NCI-H524 treated with DMSO at 0.1 percent for 48 hours (cell line): ENCODE data around the gene FNDC3A.

ENCODE experiments used
- DNase-seq: peaks from one replicate; lab custom pipeline; 2025; lab: John Stamatoyannopoulos, UW

The FNDC3A gene

GRCh38 chr13:49216334-49216733 lies 240.6 kb downstream of the FNDC3A start:
- no peak for DNase-seq

- DNase-seq, result no peak
Observed at GRCh38 chr13:49217962-49218492, 242.3 kb downstream of the FNDC3A start.

DNA sequence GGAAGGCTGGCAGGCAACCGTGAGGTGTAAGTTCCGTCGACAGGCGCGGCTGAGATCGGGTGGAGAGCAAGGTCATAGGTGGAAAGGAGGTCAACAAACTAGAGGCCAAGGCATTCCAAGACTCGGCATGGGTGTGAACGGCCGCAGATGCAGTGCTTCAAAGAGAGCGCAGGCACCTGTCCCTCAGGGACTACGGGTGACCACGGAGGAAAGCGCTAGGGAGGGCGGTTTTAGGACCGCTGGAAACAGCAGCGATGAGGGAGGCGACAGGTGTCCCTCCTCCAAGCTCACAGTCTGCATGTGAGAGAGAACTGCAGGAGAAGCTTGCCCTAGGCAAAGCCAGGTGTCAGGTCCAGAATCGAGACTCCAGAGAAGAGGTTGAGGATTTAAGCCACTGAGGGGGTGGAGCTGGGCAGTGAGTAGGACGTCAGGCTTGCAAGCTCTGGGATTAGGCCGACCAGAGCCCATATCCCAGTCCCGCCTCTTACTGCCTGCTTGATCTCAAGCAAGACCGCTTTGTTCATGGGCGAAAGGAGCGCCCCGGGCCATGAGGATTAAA lies 242.9 kb downstream of the FNDC3A start:
- no peak for DNase-seq

GRCh38 chr13:49219647-49220035 lies 243.9 kb downstream of the FNDC3A start:
- DNase-seq, result no peak

DNA sequence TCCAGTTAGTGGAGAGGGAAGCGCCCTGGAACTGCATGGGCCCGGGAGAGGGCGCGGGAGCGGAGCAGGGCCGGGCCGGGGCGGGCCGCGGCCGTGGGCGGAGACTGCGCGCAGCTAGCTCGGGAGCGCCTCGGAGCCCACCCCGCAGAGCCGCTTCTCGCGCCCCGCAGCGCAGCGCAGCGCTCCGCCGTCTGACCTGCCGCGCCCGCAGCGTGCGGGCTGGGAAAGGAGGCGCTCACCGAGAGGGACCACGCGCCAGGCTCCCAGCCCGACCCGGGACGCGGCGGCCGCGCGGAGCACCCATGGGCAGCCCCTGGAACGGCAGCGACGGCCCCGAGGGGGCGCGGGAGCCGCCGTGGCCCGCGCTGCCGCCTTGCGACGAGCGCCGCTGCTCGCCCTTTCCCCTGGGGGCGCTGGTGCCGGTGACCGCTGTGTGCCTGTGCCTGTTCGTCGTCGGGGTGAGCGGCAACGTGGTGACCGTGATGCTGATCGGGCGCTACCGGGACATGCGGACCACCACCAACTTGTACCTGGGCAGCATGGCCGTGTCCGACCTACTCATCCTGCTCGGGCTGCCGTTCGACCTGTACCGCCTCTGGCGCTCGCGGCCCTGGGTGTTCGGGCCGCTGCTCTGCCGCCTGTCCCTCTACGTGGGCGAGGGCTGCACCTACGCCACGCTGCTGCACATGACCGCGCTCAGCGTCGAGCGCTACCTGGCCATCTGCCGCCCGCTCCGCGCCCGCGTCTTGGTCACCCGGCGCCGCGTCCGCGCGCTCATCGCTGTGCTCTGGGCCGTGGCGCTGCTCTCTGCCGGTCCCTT lies 244.5 kb downstream of the FNDC3A start, which contains the start of gene MLNR:
Gene MLNR, plus strand, starts transcription at position 303 of the 820 bp plus-strand sequence. Its CDS starts 0 bp downstream, at position 303.
- no peak for DNase-seq

DNA sequence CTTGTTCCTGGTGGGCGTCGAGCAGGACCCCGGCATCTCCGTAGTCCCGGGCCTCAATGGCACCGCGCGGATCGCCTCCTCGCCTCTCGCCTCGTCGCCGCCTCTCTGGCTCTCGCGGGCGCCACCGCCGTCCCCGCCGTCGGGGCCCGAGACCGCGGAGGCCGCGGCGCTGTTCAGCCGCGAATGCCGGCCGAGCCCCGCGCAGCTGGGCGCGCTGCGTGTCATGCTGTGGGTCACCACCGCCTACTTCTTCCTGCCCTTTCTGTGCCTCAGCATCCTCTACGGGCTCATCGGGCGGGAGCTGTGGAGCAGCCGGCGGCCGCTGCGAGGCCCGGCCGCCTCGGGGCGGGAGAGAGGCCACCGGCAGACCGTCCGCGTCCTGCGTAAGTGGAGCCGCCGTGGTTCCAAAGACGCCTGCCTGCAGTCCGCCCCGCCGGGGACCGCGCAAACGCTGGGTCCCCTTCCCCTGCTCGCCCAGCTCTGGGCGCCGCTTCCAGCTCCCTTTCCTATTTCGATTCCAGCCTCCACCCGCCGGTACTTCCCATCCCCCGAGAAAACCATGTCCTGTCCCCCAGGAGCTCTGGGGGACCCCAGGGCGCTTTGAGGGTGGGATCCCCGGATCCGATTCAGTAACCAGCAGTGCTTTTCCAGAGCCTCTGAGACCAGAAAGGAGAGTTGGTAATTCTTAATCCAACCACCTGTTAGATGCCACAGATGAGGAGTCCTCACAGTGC lies 245.3 kb downstream of the FNDC3A start:
- no peak for DNase-seq

GRCh38 chr13:49221590-49221965 lies 245.9 kb downstream of the FNDC3A start:
- no peak for DNase-seq

DNA sequence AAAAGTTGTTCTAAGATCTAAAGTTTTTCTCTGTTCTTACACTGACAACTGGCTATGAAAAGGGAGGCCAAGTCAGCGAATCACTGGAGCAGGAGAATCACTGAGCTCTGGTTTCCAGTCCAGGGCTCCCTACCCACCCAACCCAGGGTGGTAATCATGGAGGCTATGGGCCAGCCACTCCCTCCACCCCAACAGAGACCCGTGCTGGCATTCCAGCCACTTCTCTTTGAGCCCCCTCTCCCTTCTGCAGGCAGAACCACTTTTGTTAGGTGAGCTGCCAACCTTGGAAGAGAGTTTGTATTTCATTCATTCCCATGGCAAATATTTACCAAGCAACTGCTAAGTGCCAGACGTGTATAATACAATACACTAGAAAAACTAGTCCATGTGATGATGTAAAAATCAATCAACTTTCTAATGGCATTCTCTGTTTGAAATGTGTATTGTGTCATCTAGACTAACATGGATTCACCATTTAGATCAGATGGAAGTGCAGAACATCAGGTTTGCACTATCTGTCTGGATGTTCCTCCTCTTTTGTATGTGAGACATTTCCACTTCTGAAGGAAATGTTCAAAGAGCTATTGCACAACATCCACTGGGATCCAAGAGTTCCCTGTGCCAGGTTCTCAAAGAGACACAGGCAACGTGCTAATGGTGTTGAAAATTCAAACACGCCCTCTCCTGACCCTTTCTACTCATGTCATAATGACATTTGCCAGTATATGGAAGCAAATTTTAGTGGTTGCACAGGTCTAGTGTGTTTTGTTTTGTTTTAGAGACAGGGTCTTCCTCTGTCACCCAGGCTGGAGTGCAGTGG lies 249.7 kb downstream of the FNDC3A start:
- DNase-seq, result no peak

- DNase-seq, result no peak
Observed at GRCh38 chr13:49226613-49227012, 250.9 kb downstream of the FNDC3A start.

- DNase-seq, result no peak
Observed at GRCh38 chr13:49234741-49235140, 259.0 kb downstream of the FNDC3A start.

DNA sequence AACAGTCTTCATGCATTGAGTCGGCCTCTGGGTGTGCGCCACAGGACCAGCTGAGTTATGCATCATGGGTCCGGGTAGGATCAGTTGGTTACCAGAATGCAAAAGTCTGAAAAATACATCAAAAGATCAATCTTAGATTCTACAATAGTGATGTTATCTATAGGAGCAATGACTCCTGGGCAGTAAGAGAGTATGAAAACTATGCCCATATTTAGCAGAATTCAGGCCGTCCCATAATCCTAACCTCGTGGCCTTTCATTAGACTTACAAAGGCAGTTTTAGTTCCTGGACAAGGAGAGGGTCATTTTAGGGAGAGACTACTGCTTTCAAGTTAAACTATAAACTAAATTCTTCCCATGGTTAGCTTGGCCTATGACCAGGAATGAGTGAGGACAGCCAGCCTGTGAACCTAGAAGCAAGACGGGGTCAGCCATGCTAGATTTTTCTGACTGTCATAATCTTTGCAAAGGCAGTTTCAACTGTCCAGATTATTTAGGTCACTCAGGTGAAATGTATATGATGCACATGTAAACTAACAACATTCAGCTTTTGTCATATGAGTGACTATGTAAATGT lies 260.2 kb downstream of the FNDC3A start:
- no peak for DNase-seq

GRCh38 chr13:49238621-49239020 lies 262.9 kb downstream of the FNDC3A start:
- no peak for DNase-seq

- no peak for DNase-seq
Observed at GRCh38 chr13:49240017-49240416, 264.3 kb downstream of the FNDC3A start.

GRCh38 chr13:49241296-49241695 lies 265.6 kb downstream of the FNDC3A start:
- no peak for DNase-seq

GRCh38 chr13:49245101-49245500 lies 269.4 kb downstream of the FNDC3A start:
- no peak for DNase-seq

- no peak for DNase-seq
Observed at GRCh38 chr13:49246850-49247642, 271.3 kb downstream of the FNDC3A start.

GRCh38 chr13:49247643-49248621 lies 272.2 kb downstream of the FNDC3A start, which contains the start of gene CDADC1:
Gene CDADC1 (plus strand): TSS chr13:49247925. CDS start chr13:49248038, 113 bp downstream.
- DNase-seq, result peak; percentile 79

GRCh38 chr13:49248622-49249002 lies 272.9 kb downstream of the FNDC3A start:
- DNase-seq, result no peak

- DNase-seq, result no peak
Observed at GRCh38 chr13:49251326-49251725, 275.6 kb downstream of the FNDC3A start.
